Activated T-helper 1 cell treated with anti-CD3 and anti-CD28 coated beads, Interleukin-2, amount 50 U/mL, for 16 hours (primary cell): ENCODE data around the gene COL9A2.

Experiments
- DNase-seq, 2 donors: peaks; one replicate each; pipeline ENCODE4 v3.0.0-alpha.2; 2020; ENCODE audit warnings: low read depth in 1 of 2, low spot score in 1 of 2

COL9A2 gene

GRCh38 chr1:40318970-40319621 is 2.0 kb upstream of the COL9A2 start:
- DNase-seq, result no peak

- DNase-seq, result no peak
Measured at GRCh38 chr1:40318476-40318875, 1.4 kb upstream of the COL9A2 start.

- DNase-seq, result no peak
Measured at GRCh38 chr1:40317394-40318074, 448 bp upstream of the COL9A2 start.

GRCh38 chr1:40315795-40316594 is 1.1 kb downstream of the COL9A2 start:
- no peak for DNase-seq

GRCh38 chr1:40315239-40315794 is 1.8 kb downstream of the COL9A2 start:
- peak; percentile 73 to 74 for DNase-seq

GRCh38 chr1:40314721-40315238 is 2.3 kb downstream of the COL9A2 start:
- no peak for DNase-seq

- no peak for DNase-seq
Measured at GRCh38 chr1:40313958-40314720, 2.9 kb downstream of the COL9A2 start.

- DNase-seq, result no peak
Measured at GRCh38 chr1:40313329-40313957, 3.6 kb downstream of the COL9A2 start.

GRCh38 chr1:40312238-40313205 is 4.6 kb downstream of the COL9A2 start:
- no peak for DNase-seq

GRCh38 chr1:40311692-40312091 is 5.4 kb downstream of the COL9A2 start:
- no peak for DNase-seq

GRCh38 chr1:40310983-40311642 is 6.0 kb downstream of the COL9A2 start:
- no peak for DNase-seq

GRCh38 chr1:40310129-40310461 is 7.0 kb downstream of the COL9A2 start:
- no peak for DNase-seq

- DNase-seq, result no peak
Measured at GRCh38 chr1:40309374-40310128, 7.5 kb downstream of the COL9A2 start.

GRCh38 chr1:40308036-40308727 is 8.9 kb downstream of the COL9A2 start:
- no peak for DNase-seq

- DNase-seq, result no peak
Measured at GRCh38 chr1:40307186-40307585, 9.9 kb downstream of the COL9A2 start.

GRCh38 chr1:40306296-40306695 is 10.8 kb downstream of the COL9A2 start:
- no peak for DNase-seq

- DNase-seq, result no peak
Measured at GRCh38 chr1:40305871-40306270, 11.2 kb downstream of the COL9A2 start.
